ENCODE data around the gene CHRM5.

GRCh38 chr15:34065261-34065660 is 97.0 kb downstream of the CHRM5 start:
- TF ChIP-seq CTCF (conservative IDR thresholded peaks at IDR 0.05) (no peak), EZH2 (IDR thresholded peaks at IDR 0.05; ENCODE audit: low read depth) (no peak)

All from PC-9 (cell line).